MM.1S (cell line): Measurements from ENCODE around the gene LIPK.

Source experiments
- CTCF ChIP-seq: fragments of 300-600 bp; sonication (generic); IDR thresholded peaks from 2 replicates; pipeline ENCODE4 v1.5.1; 2016; ENCODE audit warnings: antibody characterized with exemption, low read length, mixed read lengths
- EZH2 ChIP-seq: fragments of 300-600 bp; sonication (generic); optimal IDR thresholded peaks from 2 replicates; pipeline ENCODE3; 2017; ENCODE audit warnings: low read depth, mild to moderate bottlenecking, antibody characterized with exemption, low read length, mixed read lengths
- EZH2phosphoT487 ChIP-seq: fragments of 300-600 bp; sonication (generic); IDR thresholded peaks from 2 replicates; pipeline ENCODE4 v1.6.1; 2018; ENCODE audit warnings: antibody characterized with exemption, low read length

GRCh38 chr10:88742448-88742847 lies 36.4 kb downstream of the LIPK start:
- TF ChIP-seq CTCF (no peak), EZH2phosphoT487 (no peak), EZH2 (no peak)
